GM12878 (cell line): ENCODE measurements around the gene COL11A1. TPM values are rescaled to one million over a fixed set of nuclear protein-coding genes. Genes with fewer than 3 reads are reported as not detected.

Source experiments
- ATAC-seq: fragments of 200-7000 bp; cut with Tn5 transposase; 3 replicates; pipeline ENCODE4 v1.9.1; 2020; ENCODE audit warnings: mild to moderate bottlenecking, moderate library complexity
- BruUV-seq: library from RNA; stranded (reverse); fragments of 400-500 nt; replicated peaks from 2 replicates; lab custom pipeline; 2021; lab: Mats Ljungman, UMichigan
- CTCF ChIA-PET: fragments of 300-600 bp; sonication (Branson Sonifier 250); formaldehyde crosslinking; extraction: SDS; loops from one replicate; lab custom pipeline; 2021; ENCODE audit warnings: inconsistent platforms; lab: Yijun Ruan, JAX
- POLR2A ChIA-PET: fragments of 350-600 bp; formaldehyde crosslinking; extraction: SDS; loops from one replicate; lab custom pipeline; 2021; ENCODE audit warnings: inconsistent platforms; lab: Charles Lee
- RAD21 ChIA-PET: fragments of 300-600 bp; sonication (Branson Sonifier 250); formaldehyde crosslinking; loops from one replicate; lab custom pipeline; 2023; ENCODE audit warnings: antibody characterized with exemption; ENCODE audit not compliant: unreplicated experiment; lab: Charles Lee
- SMC1A ChIA-PET: fragments of 300-600 bp; sonication (Branson Sonifier 250); formaldehyde crosslinking; loops from one replicate; lab custom pipeline; 2023; ENCODE audit not compliant: unreplicated experiment, uncharacterized antibody; lab: Charles Lee
- DNase-seq: peaks from one replicate; pipeline ENCODE4 v3.0.0-alpha.2; 2011; ENCODE audit warnings: low read depth, low spot score
- FAIRE-seq: peaks from 3 replicates; lab custom pipeline; 2011; peaks lifted over from hg19 to GRCh38; lab: Jason Lieb, UNC
- H2AFZ ChIP-seq: 2 replicates; pipeline ENCODE4 v1.6.0; 2011; ENCODE audit warnings: low read depth, low read length, control low read depth; ENCODE audit not compliant: control insufficient read depth
- H3K27ac ChIP-seq: 2 replicates; pipeline ENCODE4 v1.5.1; 2011; ENCODE audit warnings: control low read depth; ENCODE audit not compliant: control insufficient read depth, insufficient read depth
- H3K27me3 ChIP-seq, 2 experiments: replicated peaks in 1 of 2; 2 replicates each; pipeline versions ENCODE4 v1.6.0 to v1.6.1; 2011; ENCODE audit warnings: low read length in 1 of 2; ENCODE audit not compliant: control insufficient read depth in 2 of 2, insufficient read depth in 2 of 2
- H3K36me3 ChIP-seq, 2 experiments: 2 replicates each; pipeline ENCODE4 v1.5.1; 2011; ENCODE audit warnings: low read length in 1 of 2; ENCODE audit not compliant: control insufficient read depth in 2 of 2, insufficient read depth in 2 of 2
- H3K4me1 ChIP-seq: 2 replicates; pipeline ENCODE4 v1.6.1; 2011; ENCODE audit warnings: mild to moderate bottlenecking, low read length, moderate library complexity, mixed read lengths; ENCODE audit not compliant: control insufficient read depth, insufficient read depth
- H3K4me2 ChIP-seq: 2 replicates; pipeline ENCODE4 v1.6.0; 2011; ENCODE audit warnings: control low read depth; ENCODE audit not compliant: control insufficient read depth, insufficient read depth
- H3K4me3 ChIP-seq: fragments of 200-600 bp; sonication (generic); 2 replicates; pipeline ENCODE4 v1.5.1; 2016
- H3K79me2 ChIP-seq: 2 replicates; pipeline ENCODE4 v1.6.0; 2011; ENCODE audit warnings: low read length; ENCODE audit not compliant: control insufficient read depth, insufficient read depth
- H3K9ac ChIP-seq: 2 replicates; pipeline ENCODE4 v1.8.0; 2011; ENCODE audit warnings: low read length, control low read depth, mixed read lengths; ENCODE audit not compliant: control insufficient read depth, insufficient read depth
- H3K9me3 ChIP-seq: replicated peaks from 3 replicates; pipeline ENCODE4 v1.5.1; 2011; ENCODE audit warnings: mild to moderate bottlenecking, low read length; ENCODE audit not compliant: control insufficient read depth, insufficient read depth
- H4K20me1 ChIP-seq: 2 replicates; pipeline ENCODE4 v1.6.0; 2011; ENCODE audit not compliant: control insufficient read depth, insufficient read depth
- BACH1 ChIP-seq: fragments of 450-650 bp; IDR thresholded peaks from 2 replicates; pipeline ENCODE4 v1.6.1; 2017; ENCODE audit warnings: mild to moderate bottlenecking, borderline replicate concordance
- CHD4 ChIP-seq: fragments of 200-600 bp; sonication (generic); IDR thresholded peaks from 2 replicates; pipeline ENCODE4 v1.6.1; 2016; ENCODE audit warnings: mild to moderate bottlenecking
- GATAD2B ChIP-seq: fragments of 450-650 bp; conservative IDR thresholded peaks from 2 replicates; pipeline ENCODE4 v1.6.1; 2017; ENCODE audit warnings: low read depth, mild to moderate bottlenecking, moderate library complexity
- KAT2A ChIP-seq: conservative IDR thresholded peaks from 2 replicates; pipeline ENCODE4 v1.6.1; 2011; ENCODE audit warnings: low read depth, low read length; ENCODE audit not compliant: control insufficient read depth
- MXI1 ChIP-seq: fragments of 150-350 bp; IDR thresholded peaks from 2 replicates; pipeline ENCODE4 v1.6.1; 2011; ENCODE audit warnings: low read depth, mild to moderate bottlenecking, inconsistent platforms, low read length, improper control_type of control experiment
- NR2C2 ChIP-seq: IDR thresholded peaks from 2 replicates; pipeline ENCODE4 v1.6.1; 2011; ENCODE audit warnings: borderline replicate concordance, low read depth; ENCODE audit not compliant: control insufficient read depth, insufficient read length
- SIX5 ChIP-seq: IDR thresholded peaks from 2 replicates; pipeline ENCODE4 v1.6.1; 2011; ENCODE audit warnings: mild to moderate bottlenecking, low read depth, low read length, moderate library complexity; ENCODE audit not compliant: severe bottlenecking
- SMAD1 ChIP-seq: fragments of 450-650 bp; IDR thresholded peaks from 2 replicates; pipeline ENCODE4 v1.6.1; 2018; ENCODE audit warnings: mild to moderate bottlenecking, low read depth; ENCODE audit not compliant: partially characterized antibody
- SP1 ChIP-seq: IDR thresholded peaks from one replicate; pipeline ENCODE4 v1.6.1; 2011; ENCODE audit warnings: low read depth, low read length
- TAF1 ChIP-seq: IDR thresholded peaks from 2 replicates; pipeline ENCODE4 v1.6.1; 2011; ENCODE audit warnings: mild to moderate bottlenecking, low read depth, low read length, borderline replicate concordance
- ZNF24 ChIP-seq: fragments of 450-650 bp; IDR thresholded peaks from 2 replicates; pipeline ENCODE4 v1.6.1; 2017; ENCODE audit warnings: antibody characterized with exemption, mild to moderate bottlenecking
- WGBS: methylation state at CpG from one replicate; pipeline ENCODE4 v1.1.6; 2016; ENCODE audit warnings: low lambda C conversion rate; ENCODE audit not compliant: insufficient replicate concordance, insufficient coverage; ENCODE audit errors: missing lambda C conversion rate; 5-methylcytosine and 5-hydroxymethylcytosine counted together
- in situ Hi-C: fragments of 300-500 bp; cut with MboI; formaldehyde crosslinking; loops from 9 replicates; pipeline ENCODE4 v1.14.3; 2018; ENCODE audit warnings: mixed read lengths
- intact Hi-C: fragments of 100-400 bp; cut with micrococcal nuclease; formaldehyde crosslinking; loops from one replicate; pipeline ENCODE4 v1.14.2; 2022; ENCODE audit not compliant: unreplicated experiment
- polyA plus RNA-seq, 11 experiments: library from polyadenylated mRNA; depleted of rRNA in 4 of 11; unstranded in 6 of 11; stranded (reverse) in 5 of 11; fragments of >200 nt; fragmentation: Nextera tagmentation in 4 of 11; fragmentation: Illumina TruSeq in 1 of 11; extraction: Ambion mirVana in 4 of 11; extraction: Trizol in 1 of 11; gene quantifications; 1 replicate in 1 of 11; 2 replicates in 10 of 11; pipeline versions ENCODE4 v1.2.1 to v1.2.3, GENCODE V29; 2011 to 2016; ENCODE audit warnings: inconsistent platforms in 2 of 11, missing spikeins in 2 of 11, low read depth in 1 of 11
- total RNA-seq, 4 experiments: library from RNA; depleted of rRNA in 3 of 4; stranded (reverse); fragments of >200 nt in 3 of 4; fragmentation: Illumina TruSeq in 1 of 4; extraction: Trizol in 1 of 4; gene quantifications; 2 replicates each; pipeline versions ENCODE4 v1.2.1 to v1.2.3, GENCODE V29; 2013 to 2021
- TF ChIP-seq, protein P1 (sequence below): fragments of 150-350 bp; IDR thresholded peaks from 2 replicates; pipeline ENCODE4 v1.6.1; 2016; ENCODE audit warnings: low read depth, low read length
- TF ChIP-seq, protein P2 (sequence below): fragments of 450-650 bp; IDR thresholded peaks from 2 replicates; pipeline ENCODE4 v1.6.1; 2017; ENCODE audit warnings: antibody characterized with exemption, mild to moderate bottlenecking, moderate library complexity
- TF ChIP-seq, protein P3 (sequence below): fragments of 450-650 bp; IDR thresholded peaks from 2 replicates; pipeline ENCODE4 v1.6.1; 2018; ENCODE audit warnings: borderline replicate concordance, mild to moderate bottlenecking; ENCODE audit not compliant: partially characterized antibody

The COL11A1 gene
- total and polyA plus RNA-seq, 10 of the 15 experiments (the other 5 are each of a cell fraction or from before 2014, with no cell fraction given): 0.11 TPM; not detected in 9

DNA sequence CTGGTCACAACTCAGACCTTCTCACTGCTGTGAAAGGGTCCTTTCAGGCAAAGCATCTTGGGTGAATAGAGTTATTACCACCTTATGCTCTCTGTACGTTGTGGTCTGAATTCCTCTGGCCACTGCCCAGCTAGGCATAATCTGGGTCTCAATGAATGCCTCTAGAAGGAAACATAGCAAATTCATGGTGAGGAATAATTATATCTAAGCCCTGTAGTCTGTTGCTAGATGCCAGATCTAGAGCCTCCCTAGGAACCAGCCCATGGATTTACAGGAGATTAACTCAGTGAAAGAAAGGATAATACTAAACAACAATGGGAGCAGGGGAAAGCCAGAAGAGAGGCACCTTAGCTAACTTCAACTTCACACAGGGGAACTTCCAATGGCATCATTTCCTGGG lies 2.4 kb upstream of the COL11A1 start:
- no peak overlapping the region for H3K4me3 ChIP-seq
- no peaks in the 10 kb centered on the region for H3K79me2 ChIP-seq
- TF ChIP-seq, protein P1, sequence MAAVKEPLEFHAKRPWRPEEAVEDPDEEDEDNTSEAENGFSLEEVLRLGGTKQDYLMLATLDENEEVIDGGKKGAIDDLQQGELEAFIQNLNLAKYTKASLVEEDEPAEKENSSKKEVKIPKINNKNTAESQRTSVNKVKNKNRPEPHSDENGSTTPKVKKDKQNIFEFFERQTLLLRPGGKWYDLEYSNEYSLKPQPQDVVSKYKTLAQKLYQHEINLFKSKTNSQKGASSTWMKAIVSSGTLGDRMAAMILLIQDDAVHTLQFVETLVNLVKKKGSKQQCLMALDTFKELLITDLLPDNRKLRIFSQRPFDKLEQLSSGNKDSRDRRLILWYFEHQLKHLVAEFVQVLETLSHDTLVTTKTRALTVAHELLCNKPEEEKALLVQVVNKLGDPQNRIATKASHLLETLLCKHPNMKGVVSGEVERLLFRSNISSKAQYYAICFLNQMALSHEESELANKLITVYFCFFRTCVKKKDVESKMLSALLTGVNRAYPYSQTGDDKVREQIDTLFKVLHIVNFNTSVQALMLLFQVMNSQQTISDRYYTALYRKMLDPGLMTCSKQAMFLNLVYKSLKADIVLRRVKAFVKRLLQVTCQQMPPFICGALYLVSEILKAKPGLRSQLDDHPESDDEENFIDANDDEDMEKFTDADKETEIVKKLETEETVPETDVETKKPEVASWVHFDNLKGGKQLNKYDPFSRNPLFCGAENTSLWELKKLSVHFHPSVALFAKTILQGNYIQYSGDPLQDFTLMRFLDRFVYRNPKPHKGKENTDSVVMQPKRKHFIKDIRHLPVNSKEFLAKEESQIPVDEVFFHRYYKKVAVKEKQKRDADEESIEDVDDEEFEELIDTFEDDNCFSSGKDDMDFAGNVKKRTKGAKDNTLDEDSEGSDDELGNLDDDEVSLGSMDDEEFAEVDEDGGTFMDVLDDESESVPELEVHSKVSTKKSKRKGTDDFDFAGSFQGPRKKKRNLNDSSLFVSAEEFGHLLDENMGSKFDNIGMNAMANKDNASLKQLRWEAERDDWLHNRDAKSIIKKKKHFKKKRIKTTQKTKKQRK: no peak
- TF ChIP-seq CHD4: no peak
- no peak for TF ChIP-seq BACH1
- TF ChIP-seq, protein P2, sequence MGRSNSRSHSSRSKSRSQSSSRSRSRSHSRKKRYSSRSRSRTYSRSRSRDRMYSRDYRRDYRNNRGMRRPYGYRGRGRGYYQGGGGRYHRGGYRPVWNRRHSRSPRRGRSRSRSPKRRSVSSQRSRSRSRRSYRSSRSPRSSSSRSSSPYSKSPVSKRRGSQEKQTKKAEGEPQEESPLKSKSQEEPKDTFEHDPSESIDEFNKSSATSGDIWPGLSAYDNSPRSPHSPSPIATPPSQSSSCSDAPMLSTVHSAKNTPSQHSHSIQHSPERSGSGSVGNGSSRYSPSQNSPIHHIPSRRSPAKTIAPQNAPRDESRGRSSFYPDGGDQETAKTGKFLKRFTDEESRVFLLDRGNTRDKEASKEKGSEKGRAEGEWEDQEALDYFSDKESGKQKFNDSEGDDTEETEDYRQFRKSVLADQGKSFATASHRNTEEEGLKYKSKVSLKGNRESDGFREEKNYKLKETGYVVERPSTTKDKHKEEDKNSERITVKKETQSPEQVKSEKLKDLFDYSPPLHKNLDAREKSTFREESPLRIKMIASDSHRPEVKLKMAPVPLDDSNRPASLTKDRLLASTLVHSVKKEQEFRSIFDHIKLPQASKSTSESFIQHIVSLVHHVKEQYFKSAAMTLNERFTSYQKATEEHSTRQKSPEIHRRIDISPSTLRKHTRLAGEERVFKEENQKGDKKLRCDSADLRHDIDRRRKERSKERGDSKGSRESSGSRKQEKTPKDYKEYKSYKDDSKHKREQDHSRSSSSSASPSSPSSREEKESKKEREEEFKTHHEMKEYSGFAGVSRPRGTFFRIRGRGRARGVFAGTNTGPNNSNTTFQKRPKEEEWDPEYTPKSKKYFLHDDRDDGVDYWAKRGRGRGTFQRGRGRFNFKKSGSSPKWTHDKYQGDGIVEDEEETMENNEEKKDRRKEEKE: no peak
- no peak for TF ChIP-seq NR2C2
- no peak for TF ChIP-seq TAF1
- no peak for TF ChIP-seq SP1
- TF ChIP-seq MXI1: no peak
- no peak for TF ChIP-seq KAT2A
- TF ChIP-seq, protein P3, sequence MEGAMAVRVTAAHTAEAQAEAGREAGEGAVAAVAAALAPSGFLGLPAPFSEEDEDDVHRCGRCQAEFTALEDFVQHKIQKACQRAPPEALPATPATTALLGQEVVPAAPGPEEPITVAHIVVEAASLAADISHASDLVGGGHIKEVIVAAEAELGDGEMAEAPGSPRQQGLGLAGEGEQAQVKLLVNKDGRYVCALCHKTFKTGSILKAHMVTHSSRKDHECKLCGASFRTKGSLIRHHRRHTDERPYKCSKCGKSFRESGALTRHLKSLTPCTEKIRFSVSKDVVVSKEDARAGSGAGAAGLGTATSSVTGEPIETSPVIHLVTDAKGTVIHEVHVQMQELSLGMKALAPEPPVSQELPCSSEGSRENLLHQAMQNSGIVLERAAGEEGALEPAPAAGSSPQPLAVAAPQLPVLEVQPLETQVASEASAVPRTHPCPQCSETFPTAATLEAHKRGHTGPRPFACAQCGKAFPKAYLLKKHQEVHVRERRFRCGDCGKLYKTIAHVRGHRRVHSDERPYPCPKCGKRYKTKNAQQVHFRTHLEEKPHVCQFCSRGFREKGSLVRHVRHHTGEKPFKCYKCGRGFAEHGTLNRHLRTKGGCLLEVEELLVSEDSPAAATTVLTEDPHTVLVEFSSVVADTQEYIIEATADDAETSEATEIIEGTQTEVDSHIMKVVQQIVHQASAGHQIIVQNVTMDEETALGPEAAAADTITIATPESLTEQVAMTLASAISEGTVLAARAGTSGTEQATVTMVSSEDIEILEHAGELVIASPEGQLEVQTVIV: no peak
- no peak for TF ChIP-seq SIX5
- TF ChIP-seq GATAD2B: no peak
- TF ChIP-seq SMAD1: no peak
- no peak for TF ChIP-seq ZNF24
- TF ChIP-seq, all 136 proteins: peak for 0
- H3K4me1 ChIP-seq: no peaks in the 10 kb centered on the region
- H3K9ac ChIP-seq: no peak overlapping the region
- peaks cover 0 to 9% of the 10 kb centered on the region in 2 experiments; a peak in 2 of 4 replicates for H3K27me3 ChIP-seq
- intact Hi-C loops (no loop called here), in situ Hi-C loops (no loop called here)
- no peak for ATAC-seq
- ChIA-PET RAD21 (no interaction called here), SMC1A (interaction anchor here (1.9 kb wide), 1 partner anchor 11 kb away, joined by 5 read pairs; no protein-coding TSS in a partner anchor), POLR2A (no interaction called here), CTCF (interaction anchor here (1.0 to 1.9 kb wide), 2 partner anchors 356 to 404 kb away, joined by 3 to 6 read pairs; no protein-coding TSS in a partner anchor)
- no peaks in the 10 kb centered on the region for H3K36me3 ChIP-seq
- WGBS: 0% methylated on average over 1 of the region's 1 CpG
- no peak for DNase-seq
- no peak for FAIRE-seq
- H4K20me1 ChIP-seq: no peaks in the 10 kb centered on the region
- H3K4me2 ChIP-seq: no peak overlapping the region
- H2AFZ ChIP-seq: no peak overlapping the region
- H3K27ac ChIP-seq: no peak overlapping the region
- no TSS peak for BruUV-seq
- no peaks in the 10 kb centered on the region for H3K9me3 ChIP-seq
